SKM-1 (cell line): ENCODE data around the gene PCDH10.
A peak's percentile ranks its signal among the peaks of the same experiment; 100 is the strongest.

Experiments used
- DNase-seq: peaks from one replicate; lab custom pipeline; 2025; ENCODE audit not compliant: unreplicated experiment; lab: John Stamatoyannopoulos, UW

PCDH10 gene

DNA sequence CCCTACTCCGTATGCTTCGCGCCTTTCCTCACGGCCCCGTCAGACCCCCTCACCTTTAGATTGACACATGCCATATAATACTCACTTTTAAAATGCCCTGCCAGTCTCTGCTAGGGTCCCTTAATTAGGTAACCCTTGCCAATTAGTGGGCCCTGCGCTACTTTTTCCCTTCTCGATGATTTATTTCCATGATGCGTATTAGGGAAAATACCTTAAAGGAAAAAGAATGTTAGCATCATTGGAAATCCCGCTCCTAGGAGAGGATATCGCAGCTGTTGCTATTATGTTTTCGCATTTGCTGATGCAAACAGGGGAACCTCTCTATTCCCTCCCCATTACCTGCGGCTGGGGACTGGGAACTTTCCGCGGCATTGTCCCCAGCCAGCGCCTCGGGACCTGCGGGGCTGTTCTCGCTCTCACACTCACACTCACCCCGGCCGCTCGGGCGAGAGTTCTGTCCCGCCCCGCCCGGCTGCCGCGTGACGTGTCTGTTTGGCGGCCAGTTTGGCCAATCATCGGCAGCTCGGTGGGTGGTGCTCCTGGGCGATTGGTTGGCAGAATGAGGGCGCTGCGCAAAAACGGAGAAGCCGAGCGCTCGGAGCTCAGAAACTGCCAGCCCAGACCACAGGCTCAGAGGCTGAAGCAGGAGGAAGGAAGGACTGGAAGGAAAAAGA is at the start of gene PCDH10:
Gene PCDH10, plus strand, starts transcription at position 605 of the 674 bp plus-strand sequence. CDS start 847 bp downstream, outside the sequence.
- peak; percentile 65 for DNase-seq

DNA sequence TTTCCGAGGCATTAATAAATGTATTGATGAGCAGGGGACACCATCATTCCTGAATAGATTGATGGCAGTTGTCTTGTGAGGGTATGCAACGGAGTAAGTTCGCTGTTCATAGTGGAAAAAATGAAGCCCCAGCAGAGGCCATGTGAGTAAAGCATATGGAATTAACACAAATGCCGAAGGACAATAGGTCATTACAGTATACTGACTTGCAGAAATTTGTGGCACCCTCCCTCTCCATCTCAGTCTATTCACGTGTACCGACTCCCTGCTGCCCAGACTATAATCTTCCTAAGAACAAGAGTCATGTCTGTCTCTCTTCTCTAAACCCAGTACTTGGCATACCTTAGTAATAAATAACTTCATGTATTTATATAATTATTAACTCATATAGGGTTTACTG is 47.1 kb upstream of the PCDH10 start:
- no peak for DNase-seq

GRCh38 chr4:133102612-133103409 is 46.3 kb upstream of the PCDH10 start:
- no peak for DNase-seq

DNA sequence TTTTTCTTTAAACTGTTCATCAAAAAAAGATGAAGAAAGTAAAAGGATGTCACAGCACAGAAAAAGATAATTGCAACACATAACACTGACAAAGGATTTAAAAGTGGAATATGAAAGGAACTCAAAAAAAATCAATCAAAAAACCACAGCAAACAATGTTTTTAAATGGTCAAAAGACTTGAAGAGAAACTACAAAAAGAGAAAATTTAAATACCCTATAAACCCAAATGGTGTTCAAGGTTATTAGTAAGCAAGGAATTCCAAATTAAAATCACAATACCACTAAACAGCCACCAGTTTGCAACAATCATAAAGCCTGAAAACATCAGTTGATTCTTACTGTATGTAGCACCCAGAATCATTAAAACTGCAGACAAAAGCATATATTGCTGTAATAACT is 36.5 kb upstream of the PCDH10 start:
- DNase-seq = no peak

DNA sequence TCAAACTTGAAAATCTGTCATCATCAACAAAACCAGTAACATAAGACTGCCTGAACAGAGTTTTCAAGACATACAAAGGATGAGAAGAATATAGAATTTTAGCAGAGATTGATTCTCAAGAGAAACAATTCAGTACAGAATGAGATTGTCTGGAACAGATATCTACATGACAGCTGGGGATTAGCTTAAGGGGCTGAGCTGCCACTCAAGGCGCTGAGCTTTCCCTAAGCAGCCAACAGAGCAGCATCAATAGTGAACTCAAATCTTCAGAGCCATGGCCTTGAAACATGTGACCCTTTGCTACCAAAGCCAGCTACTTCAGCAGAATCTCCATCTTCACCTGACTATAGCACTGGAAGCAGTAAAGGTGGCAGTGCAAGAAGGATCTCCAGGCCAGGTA is 24.3 kb upstream of the PCDH10 start:
- DNase-seq = no peak

DNA sequence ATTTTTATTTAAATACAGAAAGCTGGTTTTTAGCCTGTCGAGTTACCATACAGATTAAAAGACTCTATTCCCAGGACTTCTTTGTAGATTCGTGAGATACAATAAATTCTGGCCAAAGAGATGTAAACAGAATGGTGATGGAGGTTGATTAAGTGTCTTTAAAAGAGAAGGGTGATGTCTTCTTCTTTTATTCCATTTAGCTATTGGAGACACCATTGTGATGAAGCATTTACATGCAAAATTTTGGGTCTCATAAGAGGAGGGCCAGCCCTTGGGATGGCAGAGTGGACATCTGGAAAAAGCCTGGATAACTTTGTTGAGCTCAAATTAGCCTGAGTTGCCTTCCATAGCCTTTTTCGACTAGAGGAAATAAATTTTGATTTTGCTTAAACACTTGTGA is 21.6 kb upstream of the PCDH10 start:
- no peak for DNase-seq

DNA sequence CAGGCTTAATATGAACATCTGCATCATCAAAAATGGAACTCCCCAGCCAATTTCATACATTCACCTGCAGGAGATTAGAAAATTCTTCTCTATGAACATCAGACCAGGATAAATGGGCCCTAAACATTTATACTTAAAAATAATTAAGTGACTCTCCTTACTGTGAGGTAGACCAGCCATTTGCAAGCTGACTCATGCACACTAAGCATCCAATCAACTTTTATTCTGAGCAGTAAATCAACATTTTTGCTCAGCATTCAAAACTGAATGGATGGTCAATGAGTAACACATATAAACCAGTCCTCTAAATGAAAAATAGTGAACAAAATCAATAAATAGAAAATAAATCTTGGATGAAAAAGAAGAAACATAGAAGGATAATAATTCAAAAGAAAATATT is 19.9 kb upstream of the PCDH10 start:
- DNase-seq = no peak

DNA sequence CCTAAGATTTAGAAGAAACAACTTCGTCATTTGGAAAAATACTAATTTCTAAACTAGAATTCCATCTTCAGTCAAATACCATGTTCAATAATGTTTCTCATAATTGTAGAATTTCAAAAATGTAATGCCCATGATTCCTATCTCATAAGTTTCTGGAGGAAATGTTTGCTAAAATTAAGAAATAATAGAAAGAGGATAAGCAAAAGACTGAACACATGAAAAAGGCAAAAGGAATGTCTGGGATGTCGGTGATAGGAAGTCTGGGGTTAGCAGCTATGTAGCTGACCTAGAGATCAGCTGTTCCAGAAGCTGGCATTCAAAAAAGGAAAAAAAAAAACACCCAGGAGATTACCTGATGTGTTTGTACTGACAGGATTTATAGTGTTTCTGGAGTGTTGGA is 18.9 kb upstream of the PCDH10 start:
- no peak for DNase-seq

DNA sequence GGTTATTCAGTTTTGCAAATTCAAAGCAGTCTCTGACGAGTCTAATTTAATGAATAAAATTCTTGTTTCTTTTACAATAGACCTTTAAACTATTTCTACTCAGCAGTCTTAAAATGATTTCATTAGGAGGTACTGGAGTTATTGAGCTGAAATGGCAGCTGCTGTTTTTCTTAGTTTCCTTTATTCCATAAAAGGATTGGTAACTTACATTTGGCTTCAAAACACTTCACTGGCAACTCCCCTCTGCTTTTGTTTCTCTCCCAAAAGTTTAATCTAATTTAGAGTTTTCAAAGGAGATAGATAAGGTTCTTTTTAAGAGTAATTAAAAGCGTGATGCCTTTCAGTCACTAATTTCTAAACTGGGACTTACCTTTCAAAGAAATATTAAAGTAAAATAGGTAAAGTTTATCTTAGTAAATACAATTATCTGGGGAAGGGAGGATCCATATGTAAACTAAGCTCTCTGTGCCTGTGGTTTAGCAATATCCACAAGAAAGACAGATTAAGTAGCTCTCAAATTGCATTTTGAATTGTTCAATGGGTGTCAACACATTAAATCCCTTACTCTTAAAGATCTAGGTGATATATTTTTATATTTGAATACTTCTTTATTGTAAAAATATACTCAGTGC is 17.1 kb upstream of the PCDH10 start:
- no peak for DNase-seq

DNA sequence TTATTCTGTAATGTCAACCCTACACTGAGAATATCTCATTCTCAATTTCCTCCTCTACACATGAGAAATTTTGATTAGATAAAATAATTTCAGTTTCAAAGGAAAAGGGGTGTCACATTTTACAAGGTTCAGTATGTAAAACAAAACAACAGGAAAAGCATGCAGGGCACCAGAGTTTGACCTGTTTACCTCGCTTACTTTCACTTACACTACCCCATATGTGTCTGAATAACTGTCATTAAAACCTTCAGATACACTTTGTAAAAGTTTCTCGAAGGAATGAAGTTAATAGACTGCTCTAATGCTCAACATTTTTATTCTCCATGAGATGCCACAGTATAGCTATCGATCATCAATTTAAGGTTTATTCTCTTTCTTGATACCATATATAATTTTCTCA is 12.3 kb upstream of the PCDH10 start:
- no peak for DNase-seq

- DNase-seq = no peak
Observed at GRCh38 chr4:133137571-133137970, 11.5 kb upstream of the PCDH10 start.

- DNase-seq = no peak
Observed at GRCh38 chr4:133143775-133144430, 5.2 kb upstream of the PCDH10 start.

GRCh38 chr4:133145241-133145640 is 3.9 kb upstream of the PCDH10 start:
- DNase-seq = no peak

DNA sequence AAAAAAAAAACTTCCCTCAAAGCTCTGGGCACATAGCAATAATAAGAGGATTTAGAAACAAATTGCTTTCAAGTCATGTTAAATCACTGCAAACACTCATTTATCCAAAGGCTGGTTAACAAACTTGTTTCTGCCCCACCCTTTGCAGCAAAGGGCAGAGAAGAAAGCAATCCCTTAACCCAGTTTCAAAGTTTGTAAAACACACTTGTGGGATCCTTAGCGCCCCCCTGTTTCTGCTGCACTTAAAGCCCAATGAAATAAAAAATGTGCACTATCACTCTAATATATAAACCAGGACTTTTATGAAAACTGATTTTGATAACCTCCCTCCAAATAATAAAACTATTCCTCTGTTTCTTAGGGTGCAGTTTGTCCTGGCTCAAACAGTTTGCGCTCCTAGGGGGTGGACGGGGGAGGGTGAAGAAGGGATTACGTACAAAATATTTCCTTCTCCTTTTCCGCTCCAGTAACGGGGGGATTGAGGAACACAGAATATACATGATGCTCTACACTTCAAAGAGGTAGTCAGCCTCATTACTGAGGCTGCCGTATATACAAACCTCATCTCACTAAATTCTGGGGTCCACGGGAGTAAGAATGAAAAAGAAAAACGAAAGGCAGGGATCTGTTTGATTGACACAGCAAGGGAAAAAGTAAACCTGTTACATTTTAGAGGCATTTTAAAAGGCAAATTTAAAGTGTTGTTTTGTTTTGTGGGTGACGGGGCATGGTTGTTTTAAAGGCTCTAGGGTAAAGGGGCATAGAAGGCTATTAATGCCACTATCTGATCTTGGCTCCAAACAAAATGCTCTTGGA is 3.1 kb upstream of the PCDH10 start:
- no peak for DNase-seq

GRCh38 chr4:133146574-133147241 is 2.4 kb upstream of the PCDH10 start:
- peak; percentile 7 for DNase-seq

- DNase-seq = no peak
Observed at GRCh38 chr4:133147286-133147821, 1.7 kb upstream of the PCDH10 start.

DNA sequence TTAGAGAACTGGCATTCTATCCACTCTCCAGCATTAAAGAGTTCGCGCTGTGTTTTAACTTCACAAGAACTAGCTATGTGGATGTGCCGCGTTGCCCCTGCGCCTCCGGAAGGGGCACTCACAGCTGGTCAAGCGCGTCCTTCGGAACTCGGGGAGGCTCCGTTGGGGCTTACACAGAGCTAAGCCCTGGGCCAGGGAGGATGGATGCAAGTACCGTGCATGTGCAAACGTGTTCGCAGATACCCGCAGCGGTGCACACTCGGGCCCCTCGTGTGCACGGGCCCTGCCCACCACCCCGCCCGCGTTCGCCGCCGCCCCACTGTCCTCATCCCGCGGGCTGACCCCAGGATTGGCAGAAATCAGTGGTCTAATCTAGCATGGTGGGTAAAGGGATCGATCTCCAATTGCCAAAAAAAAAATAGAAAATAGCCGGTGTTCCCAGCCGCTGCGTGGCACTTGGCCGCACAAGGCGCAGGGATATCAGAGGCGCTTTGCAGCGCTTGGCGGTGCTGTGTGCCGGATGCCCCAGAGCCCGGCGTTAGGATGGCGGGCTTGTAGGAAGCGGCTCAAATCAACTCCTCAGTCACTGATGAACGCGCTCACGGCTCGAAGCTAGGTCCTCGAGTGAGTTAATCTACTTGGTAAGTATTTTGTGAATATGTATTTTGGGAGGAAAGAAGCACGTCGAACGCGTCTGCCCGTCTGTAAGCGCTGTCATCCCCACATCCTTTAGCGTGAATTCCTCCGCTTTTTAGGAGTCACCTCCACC is 989 bp upstream of the PCDH10 start:
- DNase-seq = peak; percentile 5

- no peak for DNase-seq
Observed at GRCh38 chr4:133149364-133149695, 236 bp downstream of the PCDH10 start.

DNA sequence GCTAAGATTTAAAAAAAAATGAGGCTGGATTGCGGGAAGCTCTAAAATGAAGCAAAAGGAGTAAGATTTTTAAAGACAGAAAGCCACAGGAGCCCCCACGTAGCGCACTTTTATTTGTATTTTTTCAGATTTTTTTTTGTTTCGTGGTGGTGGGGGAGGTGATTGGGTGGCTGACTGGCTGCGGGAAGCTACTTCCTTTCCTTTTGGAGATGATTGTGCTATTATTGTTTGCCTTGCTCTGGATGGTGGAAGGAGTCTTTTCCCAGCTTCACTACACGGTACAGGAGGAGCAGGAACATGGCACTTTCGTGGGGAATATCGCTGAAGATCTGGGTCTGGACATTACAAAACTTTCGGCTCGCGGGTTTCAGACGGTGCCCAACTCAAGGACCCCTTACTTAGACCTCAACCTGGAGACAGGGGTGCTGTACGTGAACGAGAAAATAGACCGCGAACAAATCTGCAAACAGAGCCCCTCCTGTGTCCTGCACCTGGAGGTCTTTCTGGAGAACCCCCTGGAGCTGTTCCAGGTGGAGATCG is 908 bp downstream of the PCDH10 start:
- no peak for DNase-seq
